Loucy (cell line): ENCODE measurements around the gene ANO2.

Experiments
- H2AFZ ChIP-seq: fragments of 200-600 bp; sonication (generic); 2 replicates; pipeline ENCODE4 v1.6.0; 2016; ENCODE audit warnings: antibody characterized with exemption, mild to moderate bottlenecking, low read length, moderate library complexity
- H3F3A ChIP-seq: fragments of 200-600 bp; 2 replicates; pipeline ENCODE4 v1.6.0; 2016; ENCODE audit warnings: antibody characterized with exemption, low read depth, mild to moderate bottlenecking
- H3K27me3 ChIP-seq: fragments of 200-600 bp; sonication (generic); 2 replicates; pipeline ENCODE4 v1.6.1; 2014; ENCODE audit warnings: low read length, mild to moderate bottlenecking; ENCODE audit not compliant: insufficient read depth, poor library complexity, severe bottlenecking
- H3K36me3 ChIP-seq: fragments of 200-600 bp; sonication (generic); 2 replicates; pipeline ENCODE4 v1.6.1; 2016; ENCODE audit warnings: low read length; ENCODE audit not compliant: insufficient read depth
- H3K4me1 ChIP-seq: fragments of 200-600 bp; sonication (generic); 2 replicates; pipeline ENCODE4 v1.5.1; 2014; ENCODE audit warnings: low read length, mild to moderate bottlenecking; ENCODE audit not compliant: insufficient read depth, poor library complexity, severe bottlenecking
- H3K4me2 ChIP-seq: fragments of 200-600 bp; sonication (generic); 2 replicates; pipeline ENCODE4 v1.6.0; 2014; ENCODE audit warnings: antibody characterized with exemption, low read length, low read depth, mild to moderate bottlenecking; ENCODE audit not compliant: poor library complexity, severe bottlenecking
- H3K4me3 ChIP-seq: fragments of 200-600 bp; sonication (generic); 2 replicates; pipeline ENCODE4 v1.5.1; 2014; ENCODE audit warnings: low read length, mild to moderate bottlenecking, mixed read lengths; ENCODE audit not compliant: poor library complexity, severe bottlenecking
- H3K79me2 ChIP-seq: fragments of 200-600 bp; sonication (generic); 2 replicates; pipeline ENCODE4 v1.6.1; 2014; ENCODE audit warnings: low read length; ENCODE audit not compliant: insufficient read depth
- H3K9ac ChIP-seq: fragments of 200-600 bp; sonication (generic); 2 replicates; pipeline ENCODE4 v1.6.0; 2014; ENCODE audit warnings: mild to moderate bottlenecking, low read depth, low read length, moderate library complexity; ENCODE audit not compliant: poor library complexity, severe bottlenecking
- H3K9me2 ChIP-seq: fragments of 200-600 bp; sonication (generic); replicated peaks from 2 replicates; pipeline ENCODE4 v1.6.1; 2016; ENCODE audit warnings: low read depth, low read length, mixed read lengths
- H3K9me3 ChIP-seq: fragments of 200-600 bp; sonication (generic); 2 replicates; pipeline ENCODE4 v1.6.1; 2014; ENCODE audit warnings: mild to moderate bottlenecking, antibody characterized with exemption, low read length, low read depth; ENCODE audit not compliant: insufficient read depth
- H4K20me1 ChIP-seq: fragments of 200-600 bp; sonication (generic); 2 replicates; pipeline ENCODE4 v1.6.0; 2014; ENCODE audit warnings: antibody characterized with exemption, low read length, mild to moderate bottlenecking; ENCODE audit not compliant: insufficient read depth, poor library complexity, severe bottlenecking
- CTCF ChIP-seq: fragments of 200-600 bp; sonication (generic); conservative IDR thresholded peaks from 2 replicates; pipeline ENCODE4 v1.5.1; 2014; ENCODE audit warnings: mild to moderate bottlenecking, antibody characterized with exemption, low read length
- EZH2phosphoT487 ChIP-seq: fragments of 200-600 bp; IDR thresholded peaks from 2 replicates; pipeline ENCODE4 v1.6.1; 2018; ENCODE audit warnings: antibody characterized with exemption, mild to moderate bottlenecking, moderate library complexity, borderline replicate concordance

Gene ANO2

DNA sequence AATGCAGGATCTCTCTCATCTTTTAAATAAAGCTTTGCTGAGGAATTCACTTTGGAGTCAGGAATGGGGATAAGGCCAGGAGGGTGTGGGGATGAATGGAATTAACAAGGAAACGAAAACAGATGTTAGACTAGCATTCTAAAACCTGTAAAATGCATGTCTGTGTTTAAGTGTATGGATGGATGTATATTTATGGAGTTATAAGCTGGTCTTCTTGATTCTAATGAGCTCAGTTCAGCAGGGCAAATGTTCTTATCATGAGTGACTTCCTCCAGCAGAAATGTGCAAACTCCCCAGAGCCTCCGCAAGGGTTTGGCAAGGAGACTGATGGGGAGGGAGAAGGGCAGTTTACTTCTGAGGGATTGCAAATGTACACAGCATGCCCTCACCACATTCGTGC is 364.0 kb downstream of the ANO2 start:
- no peaks in the 10 kb centered on the region for H3K4me1 ChIP-seq
- H3K4me2 ChIP-seq, result no peak overlapping the region
- H2AFZ ChIP-seq, result no peak overlapping the region
- H4K20me1 ChIP-seq, result no peaks in the 10 kb centered on the region
- no peaks in the 10 kb centered on the region for H3F3A ChIP-seq
- H3K9ac ChIP-seq, result no peak overlapping the region
- no peak overlapping the region for H3K4me3 ChIP-seq
- H3K9me2 ChIP-seq, result no peaks in the 10 kb centered on the region
- no peaks in the 10 kb centered on the region for H3K9me3 ChIP-seq
- H3K36me3 ChIP-seq, result no peaks in the 10 kb centered on the region
- no peaks in the 10 kb centered on the region for H3K27me3 ChIP-seq
- TF ChIP-seq CTCF (no peak), EZH2phosphoT487 (no peak)
- H3K79me2 ChIP-seq, result no peaks in the 10 kb centered on the region

DNA sequence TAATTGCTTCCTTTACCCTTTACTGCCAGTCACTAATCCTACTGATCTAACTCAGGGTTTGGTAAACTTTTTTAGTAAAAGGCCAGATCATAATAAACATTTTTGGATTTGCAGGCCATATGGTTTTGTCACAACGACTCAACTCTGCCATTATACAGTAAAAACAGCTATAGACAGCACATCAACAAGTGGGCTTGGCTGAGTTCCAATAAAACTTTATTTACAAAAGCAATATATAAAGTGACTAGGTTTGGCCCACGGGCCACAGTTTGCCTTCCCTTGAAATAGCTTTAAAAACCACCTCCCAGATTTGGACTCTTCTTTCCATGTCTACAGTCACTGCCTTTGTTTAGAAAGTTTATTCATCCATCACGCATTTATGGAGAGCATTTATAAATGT is 366.3 kb downstream of the ANO2 start:
- H3K36me3 ChIP-seq, result no peaks in the 10 kb centered on the region
- H3K4me2 ChIP-seq, result no peak overlapping the region
- no peaks in the 10 kb centered on the region for H3K9me2 ChIP-seq
- H3F3A ChIP-seq, result no peaks in the 10 kb centered on the region
- H3K9ac ChIP-seq, result no peak overlapping the region
- H3K9me3 ChIP-seq, result no peaks in the 10 kb centered on the region
- H3K79me2 ChIP-seq, result no peaks in the 10 kb centered on the region
- H4K20me1 ChIP-seq, result no peaks in the 10 kb centered on the region
- no peak overlapping the region for H2AFZ ChIP-seq
- H3K4me3 ChIP-seq, result no peak overlapping the region
- no peaks in the 10 kb centered on the region for H3K27me3 ChIP-seq
- H3K4me1 ChIP-seq, result no peaks in the 10 kb centered on the region
- TF ChIP-seq EZH2phosphoT487 (no peak), CTCF (no peak)

DNA sequence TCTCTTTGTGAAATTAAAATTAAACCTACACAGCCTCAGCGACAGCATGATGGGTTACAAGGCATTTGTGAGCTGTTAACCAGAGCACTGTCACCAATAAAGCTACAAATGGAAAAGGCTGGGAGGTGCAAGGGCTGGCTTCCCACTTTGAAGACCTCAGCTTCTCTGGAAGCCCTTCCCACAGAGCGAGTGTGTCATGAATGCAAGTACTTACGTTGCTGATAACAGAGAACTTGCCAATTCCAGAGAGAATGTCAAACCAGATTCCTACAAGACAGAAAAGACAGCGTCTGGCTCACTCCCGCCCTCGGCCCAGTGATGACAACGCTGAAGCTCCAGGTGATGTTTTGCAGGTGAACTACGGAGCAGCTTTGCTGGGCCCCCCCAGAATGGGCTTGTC is 367.3 kb downstream of the ANO2 start:
- no peaks in the 10 kb centered on the region for H3K36me3 ChIP-seq
- no peaks in the 10 kb centered on the region for H4K20me1 ChIP-seq
- H3K9me3 ChIP-seq, result no peaks in the 10 kb centered on the region
- H3K27me3 ChIP-seq, result no peaks in the 10 kb centered on the region
- no peak overlapping the region for H3K4me3 ChIP-seq
- H3K4me2 ChIP-seq, result no peak overlapping the region
- H2AFZ ChIP-seq, result no peak overlapping the region
- H3K9me2 ChIP-seq, result no peaks in the 10 kb centered on the region
- H3K9ac ChIP-seq, result no peak overlapping the region
- no peaks in the 10 kb centered on the region for H3K79me2 ChIP-seq
- no peaks in the 10 kb centered on the region for H3K4me1 ChIP-seq
- H3F3A ChIP-seq, result no peaks in the 10 kb centered on the region
- TF ChIP-seq EZH2phosphoT487 (no peak), CTCF (no peak)
